NCI-H1436 treated with DMSO at 0.1 percent for 48 hours (cell line): Measurements from ENCODE around the gene PHF21A.
"Not testable (repeated sequence)": the region's sequence is repeated elsewhere in the genome, so short reads cannot be mapped to it uniquely, and the experiment has no call there.

Source experiments
- DNase-seq: peaks from one replicate; lab custom pipeline; 2025; lab: John Stamatoyannopoulos, UW

PHF21A gene

GRCh38 chr11:46120346-46121300 is 631 bp downstream of the PHF21A start:
- no peak for DNase-seq

DNA sequence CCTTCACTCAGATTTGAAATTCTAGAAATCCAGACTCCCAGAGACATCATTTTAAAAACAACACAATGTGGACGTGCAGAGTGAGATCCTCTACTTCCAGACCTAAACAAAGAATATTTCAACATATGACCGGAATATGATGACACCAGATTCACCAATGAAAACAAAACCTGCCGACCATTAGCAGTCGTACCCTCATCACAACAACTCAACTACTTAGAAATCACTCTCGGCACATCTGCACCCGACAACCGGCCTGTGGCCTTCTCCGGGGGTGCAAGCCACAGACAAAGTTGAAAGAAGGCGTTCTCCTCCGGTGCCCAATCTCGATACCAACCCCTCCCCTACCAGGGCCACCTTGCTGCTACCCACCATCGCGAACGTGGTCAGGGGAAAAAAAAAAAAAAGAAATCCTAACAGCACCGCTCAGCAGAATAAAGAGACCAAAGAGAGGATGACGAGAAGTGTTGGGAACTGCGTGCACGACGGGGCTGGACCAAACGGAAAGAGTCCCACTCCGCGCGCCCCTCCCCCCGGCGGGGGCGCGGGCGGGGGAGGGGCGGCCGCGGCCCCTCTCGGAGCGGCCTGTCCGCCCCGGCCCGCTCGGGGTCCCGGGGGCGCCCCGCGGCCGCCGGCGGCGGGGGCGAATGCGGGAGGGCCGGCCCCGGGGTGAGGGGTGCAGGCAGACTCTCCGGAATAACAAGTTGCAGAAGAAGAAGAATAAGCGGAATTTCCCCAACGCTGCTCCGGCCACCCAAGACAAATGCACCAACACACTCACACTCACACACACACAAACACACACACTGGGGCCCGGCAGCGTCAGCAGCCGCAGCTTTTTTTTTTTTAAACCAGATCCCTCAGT is 1.7 kb downstream of the PHF21A start:
- no peak for DNase-seq

DNA sequence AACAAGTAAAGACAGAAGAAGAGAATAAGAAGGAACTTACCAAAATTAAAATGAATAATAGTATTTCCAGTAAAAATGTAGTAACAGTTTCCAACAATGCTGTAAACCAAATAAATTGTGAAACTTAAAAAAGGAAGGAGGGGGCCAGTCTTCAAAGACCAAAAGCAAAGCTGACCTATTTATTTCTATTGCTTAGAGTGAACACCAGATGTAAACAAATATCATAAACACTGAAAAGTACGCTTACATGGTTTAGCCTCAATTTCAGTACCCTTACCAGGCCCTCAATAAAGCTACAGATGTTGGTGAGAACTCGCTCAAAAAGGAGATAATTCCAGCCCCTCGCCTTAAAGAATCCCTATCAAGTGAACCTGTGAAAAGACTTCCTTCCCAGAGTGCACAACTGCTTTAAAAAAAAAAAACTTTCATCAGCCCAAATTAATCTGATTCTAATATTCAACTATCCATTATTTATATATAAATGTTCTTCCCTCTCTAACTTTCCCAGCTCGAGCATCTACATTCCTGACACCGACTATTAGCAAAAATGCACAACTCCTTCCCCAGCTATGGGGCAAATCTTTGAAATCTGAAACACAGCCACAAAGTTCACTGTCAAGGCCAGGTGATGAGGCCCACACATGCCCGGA is 2.4 kb downstream of the PHF21A start:
- no peak for DNase-seq

DNA sequence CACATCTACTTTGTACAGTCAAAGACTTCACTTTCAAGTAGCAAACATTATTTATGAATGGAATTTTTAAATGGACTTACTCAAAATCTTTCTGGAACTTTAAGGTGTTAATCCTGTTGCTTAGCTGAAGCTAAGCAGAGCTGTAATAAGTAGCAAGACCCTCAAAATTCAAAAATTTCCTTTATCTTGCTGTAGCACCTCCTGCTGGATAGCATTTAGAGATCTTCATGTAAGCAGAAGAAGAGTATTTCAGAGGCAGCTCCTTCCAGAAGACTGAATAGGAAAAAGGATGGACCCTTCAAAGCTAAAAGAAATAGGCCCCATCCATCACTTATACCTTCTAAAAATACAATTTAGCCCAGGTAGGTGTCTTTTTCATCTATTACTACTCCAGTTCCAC is 3.4 kb downstream of the PHF21A start:
- DNase-seq, result no peak

GRCh38 chr11:46116712-46117037 is 4.6 kb downstream of the PHF21A start:
- not testable (repeated sequence) for DNase-seq

- no peak for DNase-seq
These were observed 5.1 kb downstream of the PHF21A start for GRCh38 chr11:46116007-46116711.

- DNase-seq, result no peak
These were observed 6.3 kb downstream of the PHF21A start for GRCh38 chr11:46114961-46115360.

- DNase-seq, result no peak
These were observed 6.9 kb downstream of the PHF21A start for GRCh38 chr11:46114378-46114777.

GRCh38 chr11:46112961-46113607 is 8.2 kb downstream of the PHF21A start:
- DNase-seq, result no peak

GRCh38 chr11:46108751-46109150 is 12.5 kb downstream of the PHF21A start:
- DNase-seq, result no peak

GRCh38 chr11:46107780-46108179 is 13.5 kb downstream of the PHF21A start:
- DNase-seq, result no peak

- no peak for DNase-seq
These were observed 13.9 kb downstream of the PHF21A start for GRCh38 chr11:46107408-46107718.

DNA sequence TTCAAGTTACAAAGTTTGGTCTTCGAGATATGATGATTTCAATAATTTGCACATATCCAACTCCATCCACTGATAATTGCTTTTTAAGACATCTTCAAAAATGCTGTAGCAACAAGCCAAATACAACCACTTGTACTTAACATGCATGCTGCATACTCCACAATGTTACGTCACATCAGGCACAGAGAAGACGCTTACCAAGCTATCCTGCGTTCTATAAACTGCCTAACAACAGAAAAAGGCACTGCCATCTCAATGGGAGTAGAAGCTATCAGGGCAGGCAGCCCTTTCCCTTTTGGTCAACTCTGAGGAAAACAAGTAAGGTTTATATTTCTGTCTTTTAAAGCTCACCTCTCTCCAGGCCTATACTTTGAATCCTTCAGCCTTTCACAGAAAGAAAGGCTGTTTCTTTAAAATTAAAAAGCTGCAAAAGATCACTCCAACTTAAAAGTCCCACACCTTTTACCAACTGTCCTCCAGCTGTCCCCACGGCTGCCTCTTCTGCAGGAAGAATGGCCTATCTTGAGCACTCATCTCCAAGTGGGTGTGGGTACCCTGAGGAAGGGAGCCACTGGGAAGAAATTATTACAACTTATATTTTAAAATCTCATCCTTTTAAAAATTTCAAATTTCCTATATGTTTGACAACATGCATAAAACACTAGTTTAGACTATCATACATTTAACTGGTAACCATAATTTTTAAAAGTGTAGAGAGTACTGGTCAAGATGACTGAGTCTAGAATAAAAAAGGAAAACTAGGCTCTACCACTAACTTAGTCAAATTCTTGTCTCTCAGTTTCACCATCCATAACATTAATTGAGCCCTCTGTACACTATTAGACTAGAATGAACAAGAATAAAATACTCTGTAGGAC is 14.5 kb downstream of the PHF21A start:
- DNase-seq, result no peak

GRCh38 chr11:46105926-46106325 is 15.3 kb downstream of the PHF21A start:
- DNase-seq, result no peak

DNA sequence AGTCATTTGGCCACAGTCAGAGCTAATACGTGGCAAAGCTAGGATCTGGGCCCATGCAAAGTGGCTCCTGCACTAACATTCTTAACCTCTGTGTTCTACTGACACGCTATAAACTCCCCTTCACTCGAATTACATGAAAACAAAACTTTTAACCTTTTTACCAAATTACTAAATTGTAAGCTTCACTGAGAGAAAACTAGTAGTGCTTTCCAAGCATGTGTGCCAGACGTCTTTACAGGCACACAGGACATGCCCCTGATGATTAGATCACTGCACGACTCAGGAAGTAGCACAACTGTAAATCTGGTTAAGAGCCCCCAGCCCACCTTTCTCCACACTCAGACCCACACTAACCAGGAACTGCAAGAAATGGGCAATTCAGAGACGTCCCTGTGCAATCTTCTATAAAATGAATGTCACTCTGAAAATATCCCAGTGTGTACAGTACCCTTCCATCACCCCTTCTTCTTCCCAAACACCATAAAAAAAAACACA is 16.1 kb downstream of the PHF21A start:
- DNase-seq, result no peak

DNA sequence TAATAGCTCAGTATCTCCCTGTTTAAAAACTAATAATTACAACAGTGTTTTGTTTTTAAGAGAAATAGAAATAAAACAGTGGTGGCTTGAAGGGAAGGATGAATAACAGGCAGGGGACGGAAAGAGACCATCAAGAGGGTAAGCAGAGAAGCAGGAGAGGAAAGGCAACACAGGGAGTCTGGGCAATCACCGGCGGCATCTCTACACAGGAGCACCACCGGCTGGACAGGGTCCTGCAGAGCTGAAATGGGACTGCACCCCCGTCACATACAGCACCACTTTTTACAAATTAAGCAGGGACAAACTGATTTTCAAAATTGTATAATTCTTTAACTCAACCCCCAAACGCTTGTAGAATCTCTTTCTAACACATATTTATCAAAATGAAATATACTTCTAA is 18.4 kb downstream of the PHF21A start:
- no peak for DNase-seq

GRCh38 chr11:46100670-46101069 is 20.6 kb downstream of the PHF21A start:
- no peak for DNase-seq

- no peak for DNase-seq
These were observed 21.3 kb downstream of the PHF21A start for GRCh38 chr11:46099963-46100316.

GRCh38 chr11:46090375-46090774 is 30.9 kb downstream of the PHF21A start:
- DNase-seq, result no peak

DNA sequence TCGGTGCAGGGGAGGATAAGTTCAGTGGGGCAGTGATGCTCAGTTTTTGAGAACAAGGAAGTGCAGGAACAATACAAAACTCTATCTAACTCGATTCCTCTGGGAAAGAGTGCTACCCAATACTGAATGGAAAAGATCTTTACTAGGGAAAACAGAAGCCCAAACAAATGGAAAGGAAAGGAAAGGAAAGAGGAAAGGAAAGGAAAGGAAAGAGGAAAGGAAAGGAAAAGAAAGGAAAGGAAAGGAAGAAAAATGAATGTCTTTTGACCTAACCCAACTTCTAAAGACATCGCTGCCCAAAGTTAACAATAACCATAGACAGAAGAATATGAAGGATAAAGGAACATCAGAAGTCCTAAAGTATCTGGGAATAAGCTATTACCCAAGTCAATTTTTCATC is 41.6 kb downstream of the PHF21A start:
- DNase-seq, result no peak
